ENCODE measurements around the gene PLD1. TPM values are rescaled to one million over a fixed set of nuclear protein-coding genes. Genes with fewer than 3 reads are reported as not detected.
"Not testable (repeated sequence)": the region's sequence is repeated elsewhere in the genome, so short reads cannot be mapped to it uniquely, and the experiment has no call there.

PLD1 gene
- total RNA-seq, 1 donor from 2014 or later: 74.3 TPM

GRCh38 chr3:171649911-171650592 lies 160.2 kb downstream of the PLD1 start:
- ATAC-seq: no peak

- no peak for ATAC-seq
Measured at GRCh38 chr3:171649267-171649666, 161.0 kb downstream of the PLD1 start.

- ATAC-seq: no peak
Measured at GRCh38 chr3:171648069-171648468, 162.2 kb downstream of the PLD1 start.

GRCh38 chr3:171646357-171647133 lies 163.7 kb downstream of the PLD1 start:
- peak; percentile 28 for ATAC-seq

GRCh38 chr3:171644681-171645080 lies 165.6 kb downstream of the PLD1 start:
- no peak for ATAC-seq

DNA sequence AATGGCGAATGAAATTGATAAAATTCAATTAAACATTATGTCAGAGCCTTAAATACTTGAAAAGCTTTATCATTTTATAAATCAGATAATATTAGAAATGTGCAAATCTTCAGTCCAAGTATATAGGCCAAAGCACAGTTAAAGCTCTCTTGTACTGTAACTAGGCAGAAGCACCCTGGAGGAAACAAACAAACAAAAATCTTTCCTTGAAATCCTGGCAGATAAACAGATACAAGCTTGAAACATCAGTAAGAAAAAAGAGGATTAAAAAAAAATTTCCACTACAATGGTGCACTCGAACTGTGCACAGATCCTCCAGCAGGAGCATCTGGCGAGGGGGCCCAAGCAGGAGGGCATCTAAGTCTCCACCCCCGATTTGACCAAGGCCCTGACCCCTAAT lies 166.6 kb downstream of the PLD1 start:
- no peak for ATAC-seq

- ATAC-seq: no peak
Measured at GRCh38 chr3:171643033-171643432, 167.2 kb downstream of the PLD1 start.

- peak; percentile 46 for ATAC-seq
Measured at GRCh38 chr3:171640520-171641412, 169.5 kb downstream of the PLD1 start.

DNA sequence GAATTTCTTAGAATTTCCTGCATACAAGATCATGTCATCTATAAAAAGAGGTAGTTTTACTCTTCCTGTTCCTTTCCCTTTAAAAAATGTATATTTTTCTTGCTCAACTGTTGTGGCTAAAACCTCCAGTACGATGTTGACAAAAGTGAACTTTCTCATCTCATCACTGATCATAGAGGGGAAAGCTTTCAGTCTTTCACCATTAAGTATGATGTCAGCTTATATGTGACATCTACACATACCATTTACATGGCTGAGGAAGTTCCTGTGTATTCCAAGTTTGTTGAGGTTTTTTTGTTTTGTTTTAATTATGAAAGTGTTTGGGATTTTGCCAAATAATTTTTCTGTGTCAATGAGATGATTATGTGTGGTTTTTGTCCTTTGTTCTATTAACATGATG lies 173.6 kb downstream of the PLD1 start:
- no peak for ATAC-seq

GRCh38 chr3:171632766-171633165 lies 177.5 kb downstream of the PLD1 start:
- no peak for ATAC-seq

DNA sequence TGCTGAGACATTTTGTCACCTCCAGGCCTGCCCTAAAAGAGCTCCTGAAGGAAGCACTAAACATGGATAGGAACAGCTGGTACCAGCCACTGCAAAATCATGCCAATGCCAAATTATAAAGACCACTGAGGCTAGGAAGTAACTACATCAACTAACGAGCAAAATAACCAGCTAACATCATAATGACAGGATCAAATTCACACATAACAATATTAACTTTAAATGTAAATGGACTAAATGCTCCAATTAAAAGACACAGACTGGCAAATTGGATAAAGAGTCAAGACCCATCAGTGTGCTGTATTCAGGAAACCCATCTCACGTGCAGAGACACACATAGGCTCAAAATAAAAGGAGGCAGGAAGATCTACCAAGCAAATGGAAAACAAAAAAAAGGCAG lies 183.5 kb downstream of the PLD1 start:
- ATAC-seq: not testable (repeated sequence)

- no peak for ATAC-seq
Measured at GRCh38 chr3:171622126-171622525, 188.2 kb downstream of the PLD1 start.

GRCh38 chr3:171620825-171621434 lies 189.4 kb downstream of the PLD1 start:
- no peak for ATAC-seq

GRCh38 chr3:171616798-171617197 lies 193.5 kb downstream of the PLD1 start:
- no peak for ATAC-seq

GRCh38 chr3:171615686-171616085 lies 194.6 kb downstream of the PLD1 start:
- ATAC-seq: peak; percentile 29

GRCh38 chr3:171615281-171615680 lies 195.0 kb downstream of the PLD1 start:
- ATAC-seq: no peak

GRCh38 chr3:171614318-171614921 lies 195.9 kb downstream of the PLD1 start:
- ATAC-seq: no peak

GRCh38 chr3:171607452-171607851 lies 202.8 kb downstream of the PLD1 start:
- no peak for ATAC-seq

DNA sequence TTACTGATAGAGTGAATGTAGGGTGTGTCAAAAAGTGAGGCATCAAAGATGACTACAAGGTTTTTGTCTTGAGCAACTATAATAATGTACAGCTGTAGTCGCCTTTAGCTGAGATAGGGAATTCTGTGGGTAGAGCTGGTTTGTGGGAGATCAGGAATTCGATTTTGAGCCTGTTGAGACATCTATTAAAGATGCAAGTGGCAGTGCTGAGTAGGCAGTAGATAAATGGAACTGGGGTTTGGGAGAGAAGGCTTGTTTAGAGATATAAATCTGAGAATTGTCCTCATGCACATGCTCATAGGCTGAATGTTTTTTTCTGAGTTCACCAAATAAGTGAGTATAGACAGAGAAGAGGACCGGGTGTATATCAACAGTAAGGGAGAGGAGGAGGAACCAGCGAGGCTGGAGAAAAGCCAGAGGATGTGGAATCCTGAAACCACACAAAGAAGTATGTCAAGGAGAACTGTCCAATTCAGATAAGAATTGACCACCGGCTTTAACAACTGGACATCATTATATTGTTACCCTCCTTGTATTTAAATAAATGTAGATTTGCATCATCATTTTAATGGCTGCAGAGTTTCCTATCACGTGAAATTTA lies 204.0 kb downstream of the PLD1 start:
- ATAC-seq: no peak

DNA sequence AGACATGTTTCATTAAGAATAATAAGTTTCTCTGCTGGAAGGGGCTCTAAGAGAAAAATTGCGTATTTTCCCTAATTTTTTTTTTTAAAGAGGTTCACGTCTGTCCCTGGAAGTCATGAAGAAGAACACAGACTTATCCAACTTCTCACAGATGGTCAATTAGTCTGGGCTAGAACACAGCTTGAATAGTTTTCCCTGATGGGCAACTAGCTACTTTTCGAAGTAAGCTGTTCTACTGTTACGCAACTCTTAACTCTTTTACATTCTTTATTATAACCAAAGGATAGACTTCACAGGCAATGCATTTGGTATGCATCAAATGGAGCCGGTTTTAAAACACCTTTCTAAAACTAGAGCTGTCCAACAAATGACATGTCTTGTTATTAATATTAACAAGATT lies 205.9 kb downstream of the PLD1 start:
- ATAC-seq: no peak

DNA sequence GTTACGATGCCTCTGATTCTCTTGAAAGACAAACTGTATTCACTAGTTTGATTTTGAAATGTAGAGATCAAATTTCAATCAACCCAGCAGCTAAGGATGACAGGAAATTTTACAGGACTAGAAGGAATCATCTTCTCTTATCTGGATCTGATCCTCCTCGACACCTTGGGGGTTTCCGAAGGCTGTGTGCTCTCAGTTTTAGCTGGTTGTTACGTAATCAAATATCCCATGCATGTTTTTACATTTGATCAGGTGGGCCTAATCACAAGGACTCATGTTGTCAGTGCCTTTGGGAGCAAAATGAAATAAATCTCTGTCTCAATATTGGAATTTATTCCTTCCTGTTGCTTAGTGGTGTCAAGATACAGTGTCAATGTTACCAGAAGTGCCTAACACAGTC lies 208.2 kb downstream of the PLD1 start:
- no peak for ATAC-seq

DNA sequence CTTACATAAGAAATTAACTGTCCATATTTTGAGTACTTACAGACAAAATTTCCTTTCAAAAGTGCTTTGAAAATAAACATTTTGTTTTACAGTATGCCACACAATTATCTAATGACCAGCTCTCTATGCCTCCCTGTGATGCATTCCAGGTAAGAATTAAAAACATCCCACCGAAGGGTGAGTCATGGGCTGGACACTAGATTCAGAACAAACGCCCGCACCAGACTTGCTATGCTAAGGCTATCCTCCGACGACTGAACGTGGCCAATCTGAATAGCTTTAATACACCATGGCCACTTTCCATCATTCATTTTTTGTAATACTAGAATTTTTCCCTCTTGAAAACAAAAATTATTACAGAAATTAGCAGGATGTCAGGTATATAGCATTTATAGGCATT lies 210.3 kb downstream of the PLD1 start:
- ATAC-seq: no peak

Measured in esophagus mucosa (tissue), 1 donor.